Measurements from ENCODE around the gene EED. TPM values are rescaled to one million over a fixed set of nuclear protein-coding genes. Genes with fewer than 3 reads are reported as not detected.
A peak's percentile ranks its signal among the peaks of the same experiment; 100 is the strongest.

EED gene
- total and polyA plus RNA-seq, 9 of the 15 experiments (the other 6 are each of a cell fraction or from before 2014, with no cell fraction given), result 33.0 to 110 (median 55.1) TPM

GRCh38 chr11:86302092-86302793, 57.7 kb downstream of the EED start, which contains the start of gene HIKESHI (continued):
- 0 out of 2 replicates have a peak, but pooled peaks have one; percentile 61 for TF ChIP-seq ZHX1 (conservative IDR thresholded peaks at IDR 0.05; ENCODE audit: low read length)
- peak; percentile 87 for TF ChIP-seq TFAP4 (CRISPR knock-in tag; IDR thresholded peaks at IDR 0.05; ENCODE audit: borderline replicate concordance)
- no peak for TF ChIP-seq CBX3 (IDR thresholded peaks at IDR 0.05; ENCODE audit: borderline replicate concordance in 1 of 2, low read length in 2 of 2)
- TF ChIP-seq CREB3 (tag; conservative IDR thresholded peaks at IDR 0.05; ENCODE audit: low read depth), result peak; percentile 64; the same call in 1 of the 2 replicates
- peak; percentile 70; the same call in 1 of the 2 replicates for TF ChIP-seq E2F1 (CRISPR knock-in tag; IDR thresholded peaks at IDR 0.05)
- peak; percentile 89 for TF ChIP-seq FOXJ2 (tag; IDR thresholded peaks at IDR 0.05)
- peak in 1 of 2 experiments; percentile 98; a peak in 2 of 4 replicates for TF ChIP-seq KDM4B (IDR thresholded peaks at IDR 0.05; ENCODE audit: borderline replicate concordance in 2 of 2, low read depth in 1 of 2)
- peak; percentile 72; the same call in 1 of the 2 replicates for TF ChIP-seq ELF2 (CRISPR knock-in tag; IDR thresholded peaks at IDR 0.05)
- TF ChIP-seq CCNT2 (IDR thresholded peaks at IDR 0.05; ENCODE audit: borderline replicate concordance, extremely low read depth, insufficient read length, low read depth, low read length), result no peak
- no peak for TF ChIP-seq ILF3 (IDR thresholded peaks at IDR 0.05; ENCODE audit: borderline replicate concordance)
- no peak for TF ChIP-seq ZNF609 (CRISPR knock-in tag; IDR thresholded peaks at IDR 0.05; ENCODE audit: borderline replicate concordance)
- TF ChIP-seq IFI16 (CRISPR knock-in tag; IDR thresholded peaks at IDR 0.05), result no peak
